GM15510 (cell line): ENCODE results near the gene ACOT7.

Source experiments
- POLR2A ChIP-seq: IDR thresholded peaks from 3 replicates; pipeline ENCODE4 v1.6.1; 2011; ENCODE audit warnings: borderline replicate concordance; ENCODE audit not compliant: insufficient read length; ENCODE audit errors: extremely low read depth

Gene ACOT7

DNA sequence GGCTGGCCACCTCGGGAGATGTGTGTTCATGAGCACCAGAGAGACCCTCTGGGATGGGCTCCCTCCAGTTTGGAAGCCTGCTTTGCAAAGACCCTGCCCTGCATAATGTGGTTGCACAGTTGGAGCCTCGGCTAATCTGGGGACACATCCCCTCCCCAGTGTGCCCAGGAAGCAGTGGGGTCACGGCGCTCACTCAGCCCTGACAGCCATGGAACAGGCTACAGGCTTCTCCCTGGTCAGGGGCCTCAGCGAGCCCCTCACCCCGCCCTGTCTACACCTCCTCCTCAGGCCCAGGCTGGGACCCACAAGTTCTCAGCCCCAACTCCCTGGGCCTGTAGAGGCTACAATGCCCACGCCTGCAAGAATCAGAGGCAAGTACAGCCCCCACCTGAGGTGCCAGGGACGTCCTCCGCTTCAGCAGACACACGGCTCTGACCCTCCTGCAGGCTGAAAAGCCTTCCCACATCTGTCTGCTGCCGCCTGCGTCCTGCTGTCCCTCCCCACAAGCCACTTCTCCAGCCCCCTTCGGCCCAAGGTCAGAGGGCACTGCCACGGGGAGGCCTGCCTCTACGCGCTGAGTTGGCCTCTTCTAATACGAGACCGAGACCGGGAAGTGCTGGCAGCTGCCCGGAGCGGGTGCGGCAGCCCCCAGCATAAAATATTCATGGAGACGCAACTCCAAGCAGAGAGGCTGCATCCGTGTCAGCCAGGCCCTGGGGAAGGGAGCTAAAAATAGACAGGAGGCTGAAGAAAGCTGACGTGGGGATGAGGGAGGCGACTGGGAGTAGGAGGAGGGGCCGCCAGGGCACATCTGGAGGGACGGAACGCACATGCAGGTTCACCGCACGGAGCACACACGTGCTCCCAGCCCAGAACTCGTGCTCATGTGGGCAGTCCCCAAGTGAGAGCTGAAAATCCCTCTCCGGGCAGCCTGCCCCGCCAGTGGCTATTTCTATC, 117.5 kb downstream of the ACOT7 start:
- no peak for TF ChIP-seq POLR2A

DNA sequence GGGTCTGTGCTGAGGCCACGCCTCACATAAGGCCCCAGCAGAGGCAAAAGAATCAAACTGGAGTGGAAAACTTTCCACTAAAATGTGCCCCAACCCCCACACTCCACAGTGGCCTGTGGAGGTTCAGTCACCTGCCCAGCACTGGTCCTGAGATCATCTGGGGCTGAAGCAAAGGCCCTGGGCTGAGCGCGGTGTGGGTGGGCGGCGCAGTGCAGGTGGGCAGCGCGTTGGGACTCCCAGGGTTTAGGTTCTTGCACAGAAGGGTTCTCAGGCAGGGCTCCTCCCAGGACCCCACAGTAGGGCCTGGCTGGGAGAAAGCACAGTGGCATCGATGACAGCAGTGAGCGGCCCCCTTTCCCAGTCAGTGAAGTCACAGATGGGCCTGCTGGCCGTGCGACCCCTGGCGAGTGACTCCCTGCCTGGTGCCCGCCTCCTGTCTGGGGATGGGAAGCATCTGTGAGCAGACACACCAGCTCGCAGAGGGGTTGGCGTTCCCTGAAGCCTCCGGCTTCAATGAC, 118.9 kb downstream of the ACOT7 start:
- TF ChIP-seq POLR2A = no peak

DNA sequence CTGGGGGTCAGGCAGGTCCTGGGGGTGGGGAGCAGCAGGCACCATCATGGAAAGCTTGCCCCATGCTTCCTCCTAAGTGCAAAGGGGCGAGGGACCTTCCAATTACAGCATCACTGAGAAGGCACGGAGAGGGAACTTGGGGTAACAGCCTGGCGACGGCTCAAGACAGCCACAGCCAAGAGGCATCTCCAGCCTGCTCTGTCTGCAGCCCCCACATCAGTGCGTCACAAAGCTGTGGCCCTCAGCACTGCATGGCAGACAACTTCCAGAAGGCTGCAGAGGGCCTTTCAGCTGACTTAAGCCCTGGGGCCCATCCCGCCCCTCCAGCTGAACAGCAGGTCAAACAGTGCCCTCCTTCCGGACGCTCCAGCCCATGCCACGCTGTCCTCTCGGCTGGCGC, 119.5 kb downstream of the ACOT7 start:
- TF ChIP-seq POLR2A = no peak

DNA sequence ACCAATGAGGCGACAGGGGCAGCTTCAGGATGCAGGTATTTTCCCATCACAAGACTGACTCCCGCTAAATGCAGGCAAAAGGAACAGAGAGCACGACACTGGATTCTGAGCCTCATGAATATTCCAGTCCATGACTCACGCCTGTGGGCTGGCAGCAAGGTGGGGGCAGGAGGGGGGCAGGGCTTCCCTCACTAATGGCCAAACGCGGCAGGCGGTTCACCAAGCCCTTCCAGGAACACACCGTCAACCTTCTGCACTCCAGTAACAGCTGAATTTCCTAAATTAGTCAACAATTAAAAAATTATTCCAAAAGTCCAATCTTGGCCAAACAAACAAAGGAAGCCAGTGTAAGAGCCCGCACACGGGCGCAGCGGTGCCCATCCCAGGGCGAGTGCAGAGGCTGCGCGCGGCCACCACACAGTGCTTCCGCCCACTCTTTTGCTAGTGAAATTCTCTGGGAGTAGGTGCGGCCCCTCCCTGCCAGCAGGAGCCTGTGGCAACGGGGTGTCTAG, 120.1 kb downstream of the ACOT7 start:
- TF ChIP-seq POLR2A = no peak

DNA sequence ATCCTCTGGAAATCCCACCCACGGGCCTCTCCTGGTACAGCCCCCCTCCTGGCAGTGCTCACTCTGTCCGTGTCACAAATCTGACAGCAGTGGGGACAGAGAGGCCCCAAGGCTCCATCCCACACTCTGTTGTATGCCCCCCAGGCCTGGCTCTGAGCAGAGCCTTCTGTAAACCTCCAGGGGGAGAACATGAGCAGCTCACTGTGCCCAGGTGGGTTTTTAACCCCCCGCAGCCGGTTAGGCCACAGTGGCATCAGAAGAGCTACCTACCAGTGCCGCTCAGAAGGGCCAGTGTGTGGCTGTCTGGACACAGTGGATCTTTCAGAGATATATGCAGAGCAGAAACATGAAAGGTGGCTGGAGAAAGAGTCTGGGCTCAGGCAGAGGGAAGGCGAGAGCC, 120.7 kb downstream of the ACOT7 start:
- no peak for TF ChIP-seq POLR2A

DNA sequence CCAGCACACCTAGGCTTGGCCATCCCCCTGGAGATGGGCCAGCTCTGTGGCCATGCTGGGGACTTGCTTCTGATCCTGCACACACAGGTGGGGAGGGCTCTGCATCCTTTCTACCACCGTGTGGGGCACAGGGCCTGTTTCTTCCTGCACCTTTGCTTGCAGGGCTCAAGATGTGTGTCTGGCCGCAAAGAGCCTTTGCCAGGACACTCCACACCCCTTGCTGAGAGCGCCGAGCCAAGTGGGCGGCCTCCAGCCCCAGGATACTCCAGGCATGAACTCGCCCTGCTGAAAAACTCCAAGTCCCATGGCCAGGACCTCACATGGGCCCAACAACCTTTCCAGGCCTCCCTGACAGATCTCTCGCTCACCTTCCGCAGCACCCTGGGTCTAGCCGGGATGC, 121.1 kb downstream of the ACOT7 start:
- TF ChIP-seq POLR2A = no peak

DNA sequence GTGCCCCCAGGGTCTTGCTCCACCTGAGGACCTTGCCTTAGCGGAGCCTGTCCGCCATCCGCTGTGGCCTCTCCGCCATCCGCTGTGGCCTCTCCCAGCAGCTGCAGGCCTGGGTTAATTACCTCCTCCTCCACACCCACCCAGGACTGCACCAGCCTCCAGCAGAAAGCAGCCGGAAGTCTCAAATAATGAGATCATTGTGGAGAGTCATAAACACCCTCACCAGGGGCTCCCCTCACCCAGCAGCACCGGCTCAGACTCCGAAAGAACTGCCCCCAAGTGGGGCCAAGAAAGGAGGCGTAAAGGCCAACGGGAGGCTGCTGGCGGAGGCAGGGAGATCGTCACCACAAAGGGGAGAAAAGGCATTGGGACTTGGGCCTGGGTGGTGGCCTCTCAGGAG, 122.0 kb downstream of the ACOT7 start:
- TF ChIP-seq POLR2A = no peak

DNA sequence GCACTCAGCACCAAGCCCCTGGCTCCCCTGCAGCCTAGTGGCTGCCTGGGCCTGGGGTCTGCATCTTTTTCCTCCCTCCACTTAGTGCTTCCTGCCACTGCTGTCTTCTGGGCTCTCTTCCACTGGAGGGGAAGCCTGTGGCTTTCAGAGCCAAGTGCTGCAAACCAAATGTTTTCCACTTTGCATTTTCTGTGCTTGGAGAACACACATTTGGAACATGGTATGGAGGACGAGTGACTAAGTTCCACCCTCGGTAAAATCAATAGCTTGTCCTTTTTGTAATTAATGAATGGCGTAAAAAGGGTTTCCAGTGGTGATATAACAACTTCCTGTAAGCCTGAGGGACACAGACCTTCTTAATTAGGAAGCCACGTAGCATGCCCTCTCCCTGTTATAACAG, 122.6 kb downstream of the ACOT7 start:
- no peak for TF ChIP-seq POLR2A

DNA sequence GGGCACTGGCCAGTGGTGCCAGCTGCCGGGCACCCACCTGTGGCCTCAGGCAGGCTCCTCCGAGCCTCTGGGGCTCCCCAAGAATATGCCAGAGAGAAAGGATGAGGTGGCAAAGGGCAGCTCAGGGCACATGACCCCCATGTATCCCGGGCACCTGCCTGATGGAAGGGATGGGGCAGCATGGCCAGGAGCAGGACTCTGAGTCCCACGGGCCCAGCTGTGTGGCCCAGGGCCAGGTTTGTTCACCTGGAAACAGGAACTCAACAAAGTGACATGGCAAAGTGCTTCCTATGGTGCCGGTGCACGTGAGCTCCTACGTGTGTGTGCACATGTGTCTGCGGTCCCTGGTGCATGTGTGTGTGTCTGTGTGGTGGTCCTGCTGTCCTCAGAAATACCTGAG, 123.2 kb downstream of the ACOT7 start:
- no peak for TF ChIP-seq POLR2A

DNA sequence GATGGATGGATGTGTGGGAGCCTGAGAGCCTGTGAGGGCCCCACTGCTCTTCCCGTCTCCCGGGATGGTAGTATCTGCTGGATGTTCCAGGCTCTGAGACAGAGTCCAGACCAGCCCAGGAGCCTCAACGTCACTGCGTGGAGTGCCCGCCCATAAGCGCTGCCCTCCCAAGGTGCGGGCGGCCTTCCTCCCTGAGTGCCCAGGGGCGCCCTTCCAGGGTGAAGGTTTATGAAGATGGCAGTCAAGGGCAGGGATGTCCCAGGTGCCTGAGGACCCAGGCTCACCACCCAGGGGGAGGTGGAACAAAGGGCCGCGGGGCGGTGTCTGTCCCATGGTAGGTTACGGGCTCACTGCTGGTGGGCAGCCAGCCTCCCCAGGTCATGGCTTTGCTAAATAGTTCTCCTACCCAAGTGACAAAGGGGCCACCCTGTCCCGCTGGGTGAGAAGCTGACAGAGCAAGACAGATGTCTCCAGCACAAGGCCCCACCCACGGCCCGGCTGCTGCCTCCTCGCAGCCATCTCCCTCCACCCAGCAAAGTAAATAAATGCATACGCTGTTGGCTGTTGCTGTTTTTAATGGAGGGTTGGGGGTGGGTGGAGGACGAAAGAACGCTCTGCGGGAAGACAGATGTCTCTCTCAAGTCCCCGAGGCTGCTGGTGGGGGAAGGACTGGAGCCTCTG, 123.7 kb downstream of the ACOT7 start:
- TF ChIP-seq POLR2A = no peak

DNA sequence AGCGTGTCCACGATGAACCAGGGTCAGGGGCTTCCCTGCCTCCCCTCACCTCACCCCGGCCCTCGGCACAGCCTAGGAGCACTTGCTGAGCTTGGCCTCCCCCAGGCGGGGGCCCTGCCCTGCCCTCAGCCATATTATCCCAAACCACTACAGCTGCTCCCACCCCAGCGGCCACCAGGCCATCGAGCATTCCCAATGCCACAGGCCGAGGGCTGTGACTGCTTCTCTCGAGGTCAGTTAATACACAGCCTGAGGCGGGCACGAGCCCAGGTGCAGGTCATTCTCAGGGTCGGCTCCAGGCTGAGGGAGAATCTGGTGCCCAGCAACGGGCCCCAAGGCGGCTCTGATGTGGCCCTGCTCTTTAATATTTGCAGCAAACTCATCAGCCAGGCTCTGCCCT, 124.3 kb downstream of the ACOT7 start:
- TF ChIP-seq POLR2A = no peak

DNA sequence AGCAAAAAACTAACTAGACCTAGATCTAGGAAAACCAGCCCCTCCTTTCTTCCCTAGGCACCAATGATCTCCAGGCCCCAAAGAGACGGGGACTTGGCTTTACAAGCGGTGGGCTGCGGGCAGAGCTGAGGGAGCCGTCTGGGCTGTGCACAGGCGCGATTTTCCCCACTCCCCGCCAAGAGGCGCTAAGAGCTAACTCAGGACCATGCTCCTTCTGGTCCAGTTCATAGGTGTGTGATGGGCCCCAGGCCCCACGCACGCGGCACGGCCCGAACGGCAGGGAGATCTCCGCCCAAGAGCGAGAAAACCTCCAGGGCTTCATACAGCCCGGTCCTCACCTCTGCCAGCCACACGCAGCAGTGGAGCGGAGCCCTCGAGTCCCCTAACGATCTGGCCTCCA, 125.2 kb downstream of the ACOT7 start:
- no peak for TF ChIP-seq POLR2A

DNA sequence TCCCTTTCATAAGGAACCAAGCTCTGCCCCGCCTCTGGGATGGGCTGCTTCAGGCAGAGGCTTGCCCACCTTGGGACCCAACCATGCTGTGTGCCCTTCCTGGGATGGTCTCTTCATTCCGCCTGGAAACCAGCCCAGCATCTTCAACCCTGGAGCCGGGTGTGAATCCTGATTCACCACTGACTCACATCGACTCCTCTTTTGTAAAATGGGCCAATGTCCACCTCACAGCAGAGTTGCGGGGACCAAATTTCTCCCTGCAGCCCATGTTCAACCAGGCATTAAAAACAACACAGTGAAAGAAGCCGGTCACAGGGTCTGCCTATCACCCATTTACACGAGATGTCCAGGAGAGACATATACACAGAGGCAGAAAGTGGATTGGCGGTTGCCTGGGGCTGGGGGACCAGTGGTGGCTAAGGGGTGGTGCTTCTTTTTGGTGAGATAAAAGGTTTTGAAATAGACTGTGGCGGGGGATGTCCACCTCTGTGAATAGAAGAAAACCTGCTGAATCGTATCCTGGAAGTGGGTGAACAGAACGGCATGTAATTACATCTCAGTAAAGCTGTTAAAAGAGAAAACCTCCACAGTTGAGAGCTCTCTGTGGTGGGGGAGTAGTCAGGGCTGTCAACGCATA, 125.8 kb downstream of the ACOT7 start:
- no peak for TF ChIP-seq POLR2A

DNA sequence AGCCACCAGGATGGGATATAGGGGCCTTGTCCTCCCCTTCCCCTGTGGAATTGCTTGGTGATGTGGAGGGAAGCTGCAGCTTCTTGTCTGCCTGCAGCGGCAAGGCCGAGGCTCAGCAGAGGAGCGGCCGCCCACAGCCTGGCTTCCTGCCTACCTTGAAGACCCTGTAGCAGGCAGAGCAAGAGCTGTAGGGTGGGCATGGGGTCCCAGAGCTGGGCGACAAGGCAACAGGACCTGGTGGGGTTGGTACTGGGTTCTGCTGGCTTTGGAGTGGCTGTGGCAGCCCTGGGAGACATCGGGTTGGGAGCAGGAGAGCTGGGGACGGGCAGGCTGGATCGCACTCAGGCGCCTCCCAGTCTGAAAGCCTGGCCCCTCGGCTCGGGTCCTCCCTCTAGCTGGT, 126.9 kb downstream of the ACOT7 start:
- no peak for TF ChIP-seq POLR2A

DNA sequence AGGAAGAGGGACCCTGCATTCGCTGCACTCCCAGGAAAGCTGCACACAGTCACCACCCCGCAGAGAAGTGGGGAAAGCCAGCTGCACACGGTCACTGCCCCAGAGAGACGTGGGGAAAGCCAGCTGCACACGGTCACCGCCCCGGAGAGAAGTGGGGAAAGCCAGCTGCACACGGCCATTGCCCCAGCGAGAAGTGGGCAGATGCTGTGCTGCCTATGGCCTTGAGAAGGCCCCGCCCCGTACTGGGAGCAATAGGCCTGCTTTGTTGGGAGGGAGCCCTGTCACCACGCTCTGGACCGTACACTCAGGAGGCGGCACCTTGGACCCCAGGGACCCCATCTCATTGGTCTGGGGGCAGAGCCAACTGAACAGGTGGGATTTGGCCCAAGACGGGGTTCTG, 128.4 kb downstream of the ACOT7 start:
- TF ChIP-seq POLR2A = no peak
